Retina (tissue), 1 donor: Measurements from ENCODE around the gene PGS1.

Experiments used
- DNase-seq: peaks from one replicate; pipeline ENCODE4 v3.0.0-alpha.2; 2016

PGS1 gene

DNA sequence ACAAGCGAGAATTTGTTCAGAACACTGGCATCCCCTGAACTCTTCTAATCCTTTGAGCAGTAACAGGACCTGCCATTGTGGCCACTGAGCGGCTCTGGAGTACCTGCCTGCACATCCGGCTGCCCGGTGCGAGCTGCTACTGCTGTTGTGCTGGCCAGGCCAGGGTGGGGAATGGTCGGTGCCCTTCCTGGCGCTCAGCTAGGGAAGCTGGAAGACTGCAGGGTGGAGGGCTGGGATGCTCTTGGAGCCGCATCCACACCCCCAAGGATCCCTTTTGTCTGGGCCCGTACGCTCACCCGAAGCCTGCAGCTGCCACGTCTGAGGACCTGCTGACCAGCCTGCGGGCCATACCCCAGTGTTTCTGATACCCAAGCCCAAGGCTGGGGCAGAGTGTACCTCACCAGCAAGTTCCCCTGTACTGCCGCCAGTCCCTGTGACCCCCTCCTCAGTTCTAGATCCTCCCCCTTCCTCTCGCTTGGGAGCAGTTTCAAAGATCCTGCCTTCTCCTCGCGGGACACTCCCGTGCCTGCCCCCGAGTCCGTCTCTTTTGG lies 49.7 kb downstream of the PGS1 start:
- no peak for DNase-seq

- no peak for DNase-seq
Observed at GRCh38 chr17:78428836-78429617, 50.6 kb downstream of the PGS1 start.

- DNase-seq: no peak
Observed at GRCh38 chr17:78429618-78429995, 51.2 kb downstream of the PGS1 start.

DNA sequence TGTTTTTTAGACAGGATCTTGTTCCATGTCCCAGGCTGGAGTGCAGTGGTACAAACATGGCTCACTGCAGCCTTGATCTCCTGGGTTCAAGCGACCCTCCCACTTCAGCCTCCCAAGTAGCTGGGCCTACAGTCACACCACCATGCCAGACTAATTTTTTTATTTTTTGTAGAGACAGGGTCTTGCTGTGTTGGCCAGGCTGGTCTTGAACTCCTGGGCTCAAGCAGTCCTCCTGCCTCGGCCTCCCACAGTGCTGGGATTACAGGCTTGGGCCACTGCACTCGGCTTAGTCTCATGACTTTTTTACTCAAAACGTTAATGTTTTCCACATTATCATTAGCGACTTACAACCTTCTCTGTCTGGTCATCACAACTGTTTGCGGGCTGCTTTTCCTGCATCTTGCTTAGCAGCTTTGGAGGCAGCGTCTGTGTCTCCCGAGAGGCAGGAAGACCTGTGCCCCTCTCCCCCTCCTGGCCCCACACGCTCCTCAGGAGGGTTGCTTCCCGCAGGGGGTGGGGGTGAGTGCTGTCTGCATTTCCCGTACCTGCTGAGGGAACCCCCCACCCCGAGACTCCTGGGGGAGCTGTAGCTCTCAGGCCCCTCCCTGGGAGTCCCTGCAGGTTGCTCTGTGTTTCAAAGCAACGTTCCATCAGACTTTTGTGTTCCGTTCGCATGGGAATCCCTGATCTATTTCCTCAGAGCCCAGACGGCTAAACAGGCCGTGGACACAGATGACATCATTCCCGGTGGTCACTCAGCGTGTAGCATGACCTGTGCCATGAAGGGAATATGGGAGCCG lies 52.6 kb downstream of the PGS1 start:
- DNase-seq: no peak

DNA sequence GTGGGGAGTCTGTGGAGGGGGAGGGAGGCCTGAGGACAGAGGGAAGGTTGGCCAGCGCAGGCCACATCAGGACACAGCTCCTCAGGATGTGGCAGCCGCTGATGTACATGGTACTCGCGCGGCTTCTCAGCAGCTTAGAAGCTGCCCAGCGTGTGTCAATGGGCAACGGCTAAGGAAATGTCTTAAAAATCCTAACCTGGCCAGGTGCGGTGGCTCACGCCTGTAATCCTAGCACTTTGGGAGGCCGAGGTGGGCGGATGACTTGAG lies 53.2 kb downstream of the PGS1 start:
- DNase-seq: no peak

DNA sequence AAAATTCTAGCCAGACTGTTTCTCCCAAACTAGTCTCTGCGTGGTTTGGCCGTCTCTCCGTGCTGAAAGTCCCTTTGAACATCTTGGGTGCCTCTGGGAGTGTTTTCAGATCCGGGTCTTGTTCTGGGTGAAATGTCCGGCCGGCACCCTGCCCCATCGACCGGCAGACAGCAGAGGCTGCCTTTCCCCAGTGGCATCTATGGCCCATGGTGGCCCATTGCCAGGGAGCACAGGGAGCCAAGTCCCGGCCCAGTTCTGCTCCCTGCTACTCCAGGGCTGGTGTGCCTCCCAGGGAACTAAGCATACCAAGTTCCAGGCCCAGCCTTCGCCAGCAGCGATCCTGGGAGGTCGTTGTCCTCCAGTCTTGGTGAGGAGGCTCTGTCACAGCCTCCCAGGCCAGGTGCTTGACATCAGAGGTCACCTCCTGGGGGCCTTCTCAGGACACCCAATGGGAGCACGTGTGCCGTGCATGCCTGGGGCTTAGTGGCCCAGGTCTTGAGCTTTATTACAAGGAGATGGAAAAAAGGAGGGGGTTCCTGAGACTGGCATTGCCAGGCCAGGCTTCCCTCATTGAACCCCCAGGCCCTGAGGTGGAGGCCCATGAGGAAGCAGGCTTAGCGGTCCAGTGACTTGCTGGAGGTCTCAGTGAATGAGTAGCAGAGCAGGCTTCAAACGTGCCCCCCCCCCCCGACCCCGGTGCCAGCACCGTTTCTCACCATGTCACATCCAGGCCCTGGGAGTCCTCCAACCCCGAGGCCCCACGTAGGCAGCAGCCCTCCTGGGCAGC lies 54.0 kb downstream of the PGS1 start:
- DNase-seq: no peak

- DNase-seq: no peak
Observed at GRCh38 chr17:78433013-78433727, 54.7 kb downstream of the PGS1 start.

GRCh38 chr17:78433780-78434335 lies 55.4 kb downstream of the PGS1 start:
- no peak for DNase-seq

GRCh38 chr17:78434455-78435329 lies 56.2 kb downstream of the PGS1 start:
- DNase-seq: no peak

- DNase-seq: no peak
Observed at GRCh38 chr17:78435330-78436005, 57.0 kb downstream of the PGS1 start.

DNA sequence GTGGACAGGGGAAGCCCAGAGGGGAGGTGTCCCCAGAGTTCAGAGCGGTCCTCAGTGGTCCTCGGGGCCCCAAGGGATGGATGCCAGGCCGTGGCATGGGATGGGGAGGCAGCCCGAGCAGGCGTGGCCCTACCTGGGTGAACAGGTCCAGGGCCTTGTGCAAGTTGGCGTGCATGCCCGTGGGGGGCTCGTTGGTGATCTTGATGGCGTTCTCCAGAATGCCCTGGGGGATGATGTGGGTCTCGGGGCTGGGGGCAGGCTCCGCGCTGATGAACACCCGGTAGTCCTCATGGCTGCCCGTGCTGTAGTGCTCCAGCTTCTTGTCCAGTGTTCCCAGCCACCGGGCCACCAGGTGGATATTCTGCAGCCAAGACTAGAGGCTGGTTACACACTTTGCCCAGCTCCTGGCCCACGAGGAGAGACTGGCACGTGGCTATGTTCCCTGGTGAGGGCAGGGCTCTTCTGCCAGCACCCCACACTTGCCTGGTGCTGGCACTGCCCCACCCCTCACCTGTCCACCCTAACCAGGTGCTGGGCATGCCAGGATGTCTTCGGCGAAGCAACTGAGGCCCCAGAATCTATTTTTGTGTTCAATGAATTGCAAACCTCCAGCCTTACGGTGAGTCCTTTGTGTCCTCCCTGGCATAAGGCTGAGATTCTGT lies 59.2 kb downstream of the PGS1 start:
- no peak for DNase-seq

- no peak for DNase-seq
Observed at GRCh38 chr17:78438271-78438691, 59.8 kb downstream of the PGS1 start.

DNA sequence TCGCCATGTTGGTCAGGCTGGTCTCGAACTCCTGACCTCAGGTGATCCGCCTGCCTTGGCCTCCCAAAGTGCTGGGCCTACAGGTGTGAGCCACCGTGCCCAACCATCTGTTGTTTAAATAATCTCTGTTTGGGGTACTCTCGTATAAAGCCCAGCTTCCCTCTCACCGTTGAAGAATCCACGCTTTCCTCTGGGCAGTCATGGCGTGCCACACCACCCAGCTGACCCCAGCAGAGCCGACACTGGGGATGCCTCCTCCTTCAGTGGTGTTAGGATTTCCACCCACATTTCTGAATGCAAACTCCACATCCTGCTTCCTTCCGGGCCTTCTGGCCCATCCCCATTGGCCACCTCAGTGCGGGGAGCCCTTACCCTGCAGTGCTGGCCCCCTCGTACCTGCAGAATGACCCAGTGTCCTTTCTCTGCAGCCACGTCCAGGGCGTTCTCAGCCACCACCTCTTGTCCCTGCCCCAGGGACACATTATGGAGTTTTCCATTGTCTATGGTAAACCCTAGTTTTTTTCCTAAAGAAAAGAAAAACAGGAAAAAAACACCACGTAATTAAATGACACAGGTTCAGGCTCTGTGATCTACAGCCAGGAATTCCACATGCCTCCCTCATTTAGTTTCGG lies 60.4 kb downstream of the PGS1 start:
- DNase-seq: no peak

DNA sequence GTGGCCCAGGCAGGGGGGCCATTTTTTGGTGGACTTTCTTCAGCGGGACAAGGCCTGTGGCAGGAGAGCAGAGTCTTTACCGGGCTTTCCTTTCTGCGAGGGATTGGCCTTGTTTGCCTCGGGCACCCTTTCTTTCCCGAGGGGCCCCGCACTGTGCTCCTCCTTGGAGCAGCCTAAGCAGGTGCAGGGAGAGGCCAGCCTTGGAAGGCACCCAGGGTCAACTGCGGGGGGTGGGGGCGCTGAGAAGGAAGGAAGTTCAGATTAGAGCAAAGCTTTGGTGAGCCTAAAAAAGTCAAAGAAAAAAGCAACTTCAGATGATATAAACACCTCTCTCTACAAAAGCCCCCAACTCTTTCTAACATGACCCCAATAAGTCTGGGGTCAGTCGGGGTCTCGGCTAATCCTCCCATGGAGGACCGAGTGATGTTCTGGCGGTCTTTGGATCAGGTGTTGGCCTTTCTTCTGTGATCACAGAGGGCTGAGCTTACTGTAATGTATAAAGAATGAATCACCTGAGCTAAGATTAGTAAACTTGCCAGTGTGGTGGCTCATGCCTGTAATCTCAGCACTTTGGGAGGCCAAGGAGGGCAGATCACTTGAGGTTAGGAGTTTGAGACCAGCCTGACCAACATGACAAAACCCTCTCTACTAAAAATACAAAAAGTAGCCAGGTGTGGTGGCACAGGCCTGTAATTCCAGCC lies 63.0 kb downstream of the PGS1 start:
- DNase-seq: no peak

DNA sequence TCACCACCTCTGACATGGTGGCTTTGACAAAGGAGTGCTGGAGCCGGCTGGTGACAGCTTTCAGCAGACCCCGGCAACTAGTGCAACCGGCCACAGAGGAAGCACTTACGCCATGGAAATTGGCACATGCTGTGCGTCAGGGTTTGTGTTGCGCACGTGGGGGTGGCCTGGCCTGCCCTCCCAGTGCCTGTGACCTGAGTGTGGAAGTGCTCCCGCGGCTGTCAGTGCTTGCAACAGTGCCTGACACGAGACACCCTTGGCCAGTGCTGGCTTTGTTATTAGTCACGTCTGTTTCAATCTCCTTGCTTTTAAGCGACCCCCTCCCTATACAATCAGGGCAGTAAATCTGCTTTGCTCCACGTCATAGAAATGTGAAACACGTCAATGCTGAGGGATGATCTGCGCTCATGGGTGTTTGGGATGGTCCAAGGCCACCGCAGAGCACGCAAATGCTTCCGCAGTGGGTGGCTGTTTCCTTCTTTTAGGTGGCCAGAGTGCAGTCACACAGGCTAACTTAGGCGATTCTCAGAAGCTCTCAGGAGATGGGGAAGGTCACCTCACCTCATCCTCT lies 64.3 kb downstream of the PGS1 start:
- DNase-seq: no peak

DNA sequence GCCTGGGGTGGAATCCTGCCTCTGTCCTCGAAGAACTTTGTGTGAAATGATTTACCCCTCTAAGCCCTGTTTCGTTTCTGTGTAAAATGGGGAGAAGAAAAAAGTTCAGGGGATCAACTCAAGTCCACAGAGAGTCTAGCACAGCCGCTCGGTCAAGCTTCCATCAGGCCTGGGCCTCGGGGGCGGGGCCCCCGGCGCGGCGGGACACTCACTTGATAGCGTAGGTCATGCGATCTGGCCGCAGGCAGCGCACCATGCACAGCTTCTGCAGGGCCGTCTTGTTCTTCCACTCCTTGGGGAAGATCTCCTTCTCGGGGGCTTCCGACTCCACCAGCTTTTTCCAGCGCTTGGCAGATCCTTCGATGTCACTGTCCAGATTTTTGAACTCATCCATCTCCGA lies 65.9 kb downstream of the PGS1 start:
- DNase-seq: no peak

- no peak for DNase-seq
Observed at GRCh38 chr17:78446833-78447232, 68.4 kb downstream of the PGS1 start.

DNA sequence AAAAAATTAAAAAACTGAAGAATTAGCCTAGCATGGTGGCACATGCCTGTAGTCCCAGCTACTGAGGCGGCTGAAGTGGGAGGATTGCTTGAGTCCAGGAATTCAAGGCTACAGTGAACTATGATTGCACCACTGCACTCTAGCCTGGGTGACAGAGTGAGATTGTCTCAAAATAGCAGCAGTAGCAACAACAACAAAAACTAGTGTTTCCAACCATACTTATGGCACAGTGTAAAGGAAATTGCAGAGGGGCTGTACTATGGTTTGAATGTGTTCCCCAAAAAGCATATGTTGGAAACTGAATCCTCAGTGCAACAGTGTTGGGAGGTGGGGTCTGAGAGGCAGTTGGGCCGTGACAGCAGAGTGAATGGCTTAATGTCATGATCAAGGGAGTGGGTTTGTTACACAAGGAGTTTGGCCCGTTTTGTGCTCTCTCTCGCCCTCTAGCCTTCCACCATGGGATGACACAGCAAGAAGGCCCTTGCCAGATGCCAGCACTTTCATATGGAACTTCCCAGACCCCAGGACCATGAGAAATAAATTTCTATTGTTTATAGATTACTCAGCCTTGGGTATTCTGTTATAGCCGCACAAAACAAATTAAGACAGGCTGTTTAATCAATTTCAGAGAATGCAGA lies 70.0 kb downstream of the PGS1 start:
- no peak for DNase-seq
